ENCODE measurements around the gene PDAP1. TPM values are rescaled to one million over a fixed set of nuclear protein-coding genes. Genes with fewer than 3 reads are reported as not detected.

Gene PDAP1
- 54.9 and 85.2 TPM in 2 replicates for total RNA-seq

GRCh38 chr7:99408379-99409191 is at the start of gene PDAP1, which contains the start of gene BUD31:
Gene PDAP1, minus strand, starts transcription at chr7:99408597. Its CDS starts 49 bp downstream, at chr7:99408548.
Gene BUD31, plus strand, starts transcription at chr7:99408969. Its CDS starts 2,124 bp downstream, at chr7:99411093.

GRCh38 chr7:99438573-99439480 is 30.4 kb upstream of the PDAP1 start, which contains the start of the genes CPSF4 and PTCD1:
Gene CPSF4, plus strand, starts transcription at chr7:99438943. Its CDS starts 140 bp downstream, at chr7:99439083.
Gene PTCD1, minus strand, starts transcription at chr7:99438798. Its CDS starts 3,556 bp downstream, at chr7:99435242.

GRCh38 chr7:99374111-99375064 is 34.0 kb downstream of the PDAP1 start, which contains the start of gene ARPC1B:
Gene ARPC1B, plus strand, starts transcription at chr7:99374730. Its CDS starts 10,985 bp downstream, at chr7:99385715.

Other genes with a start within 250 kb of the PDAP1 start
- gene KPNA7, start 200.5 kb downstream of the PDAP1 start, total RNA-seq: not detected in 2 replicates
- under 0.01 and 0.32 TPM in 2 replicates for gene MYH16, start 135.8 kb downstream of the PDAP1 start, total RNA-seq
- 230 and 311 TPM in 2 replicates for gene ARPC1A, start 82.7 kb downstream of the PDAP1 start, total RNA-seq
- 395 and 544 TPM in 2 replicates for gene ARPC1B, start 33.9 kb downstream of the PDAP1 start, total RNA-seq
- 76.3 and 77.2 TPM in 2 replicates for gene BUD31, start 372 bp upstream of the PDAP1 start, total RNA-seq
- gene PTCD1, start 30.2 kb upstream of the PDAP1 start, total RNA-seq: 5.3 and 6.6 TPM in 2 replicates
- 35.4 and 40.1 TPM in 2 replicates for gene CPSF4, start 30.3 kb upstream of the PDAP1 start, total RNA-seq
- 375 and 564 TPM in 2 replicates for gene ATP5MF, start 57.6 kb upstream of the PDAP1 start, total RNA-seq
- 4.2 and 8.3 TPM in 2 replicates for gene ZNF789, start 64.3 kb upstream of the PDAP1 start, total RNA-seq
- 18.1 and 25.8 TPM in 2 replicates for gene ZNF394, start 91.7 kb upstream of the PDAP1 start, total RNA-seq
- gene ZKSCAN5, start 96.1 kb upstream of the PDAP1 start, total RNA-seq: 11.3 and 13.7 TPM in 2 replicates
- 6.2 and 7.2 TPM in 2 replicates for gene FAM200A, start 143.5 kb upstream of the PDAP1 start, total RNA-seq
- gene ZNF655, start 150.0 kb upstream of the PDAP1 start, total RNA-seq: 49.6 and 68.9 TPM in 2 replicates
- gene TMEM225B, start 189.7 kb upstream of the PDAP1 start, total RNA-seq: 0.89 TPM in 1 of 2 replicates, not detected in the other
- gene ZSCAN25, start 208.3 kb upstream of the PDAP1 start, total RNA-seq: 9.2 and 9.7 TPM in 2 replicates

Data from smooth muscle cell of the umbilical artery (primary cell).